ENCODE data around the gene SOS2.

DNA sequence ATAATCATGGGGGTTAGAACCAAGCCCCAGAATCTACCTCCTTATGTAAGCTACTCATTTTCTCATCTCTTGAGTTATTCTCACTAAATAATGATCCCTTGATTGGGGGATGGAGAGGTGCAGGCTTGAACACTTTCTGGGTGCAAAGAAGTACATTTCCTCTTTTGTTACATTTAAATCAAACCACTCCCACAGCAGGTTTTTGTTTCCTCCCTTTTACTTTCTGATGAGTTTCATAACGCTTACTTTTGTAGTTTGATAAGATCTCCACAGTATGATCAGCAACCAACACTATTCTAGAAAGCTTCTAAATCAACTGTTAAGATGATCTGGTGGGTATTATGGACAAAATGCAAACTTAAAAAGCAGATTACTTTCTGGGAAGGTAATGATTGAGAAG lies 135.5 kb downstream of the SOS2 start:
- TF ChIP-seq, protein P1, sequence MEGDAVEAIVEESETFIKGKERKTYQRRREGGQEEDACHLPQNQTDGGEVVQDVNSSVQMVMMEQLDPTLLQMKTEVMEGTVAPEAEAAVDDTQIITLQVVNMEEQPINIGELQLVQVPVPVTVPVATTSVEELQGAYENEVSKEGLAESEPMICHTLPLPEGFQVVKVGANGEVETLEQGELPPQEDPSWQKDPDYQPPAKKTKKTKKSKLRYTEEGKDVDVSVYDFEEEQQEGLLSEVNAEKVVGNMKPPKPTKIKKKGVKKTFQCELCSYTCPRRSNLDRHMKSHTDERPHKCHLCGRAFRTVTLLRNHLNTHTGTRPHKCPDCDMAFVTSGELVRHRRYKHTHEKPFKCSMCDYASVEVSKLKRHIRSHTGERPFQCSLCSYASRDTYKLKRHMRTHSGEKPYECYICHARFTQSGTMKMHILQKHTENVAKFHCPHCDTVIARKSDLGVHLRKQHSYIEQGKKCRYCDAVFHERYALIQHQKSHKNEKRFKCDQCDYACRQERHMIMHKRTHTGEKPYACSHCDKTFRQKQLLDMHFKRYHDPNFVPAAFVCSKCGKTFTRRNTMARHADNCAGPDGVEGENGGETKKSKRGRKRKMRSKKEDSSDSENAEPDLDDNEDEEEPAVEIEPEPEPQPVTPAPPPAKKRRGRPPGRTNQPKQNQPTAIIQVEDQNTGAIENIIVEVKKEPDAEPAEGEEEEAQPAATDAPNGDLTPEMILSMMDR (IDR thresholded peaks at IDR 0.05) = no peak
- TF ChIP-seq POLR2A (IDR thresholded peaks at IDR 0.05) = no peak

Measured in adrenal gland (tissue), 5 donors.